GF-D8 (cell line): ENCODE results near the gene UFC1.
"Not testable (repeated sequence)": the region's sequence is repeated elsewhere in the genome, so short reads cannot be mapped to it uniquely, and the experiment has no call there.

Experiments used
- DNase-seq: peaks from one replicate; lab custom pipeline; 2025; lab: John Stamatoyannopoulos, UW

The UFC1 gene

GRCh38 chr1:161153682-161154337 lies at the start of gene UFC1:
Gene UFC1, plus strand, starts transcription at chr1:161153978. Its CDS starts 20 bp downstream, at chr1:161153998.
- DNase-seq, result peak; percentile 75

GRCh38 chr1:161106431-161106830 lies 47.3 kb upstream of the UFC1 start:
- DNase-seq, result no peak

GRCh38 chr1:161111117-161111516 lies 42.7 kb upstream of the UFC1 start:
- DNase-seq, result no peak

GRCh38 chr1:161111527-161111926 lies 42.3 kb upstream of the UFC1 start:
- no peak for DNase-seq

- DNase-seq, result no peak
Observed at GRCh38 chr1:161113915-161114314, 39.9 kb upstream of the UFC1 start.

- no peak for DNase-seq
Observed at GRCh38 chr1:161114556-161114955, 39.2 kb upstream of the UFC1 start.

GRCh38 chr1:161115132-161115711 lies 38.6 kb upstream of the UFC1 start:
- DNase-seq, result no peak

- not testable (repeated sequence) for DNase-seq
Observed at GRCh38 chr1:161115961-161116360, 37.8 kb upstream of the UFC1 start.

GRCh38 chr1:161117759-161118581 lies 35.8 kb upstream of the UFC1 start, which contains the start of the genes NIT1 and PFDN2:
Gene NIT1, plus strand, starts transcription at chr1:161118105. Its CDS starts 72 bp downstream, at chr1:161118177.
Gene PFDN2, minus strand, starts transcription at chr1:161118037. Its CDS starts 11 bp downstream, at chr1:161118026.
- peak; percentile 33 for DNase-seq

- DNase-seq, result peak; percentile 26
Observed at GRCh38 chr1:161119092-161119903, 34.5 kb upstream of the UFC1 start.

GRCh38 chr1:161121042-161121650 lies 32.6 kb upstream of the UFC1 start:
- DNase-seq, result no peak

GRCh38 chr1:161121834-161122233 lies 31.9 kb upstream of the UFC1 start:
- peak; percentile 13 for DNase-seq

- no peak for DNase-seq
Observed at GRCh38 chr1:161122967-161123366, 30.8 kb upstream of the UFC1 start.

- DNase-seq, result peak; percentile 89
Observed at GRCh38 chr1:161127649-161128048, 26.1 kb upstream of the UFC1 start.

GRCh38 chr1:161128591-161129420 lies 25.0 kb upstream of the UFC1 start:
- DNase-seq, result no peak

GRCh38 chr1:161130266-161130665 lies 23.5 kb upstream of the UFC1 start:
- DNase-seq, result no peak

- DNase-seq, result no peak
Observed at GRCh38 chr1:161131523-161132409, 22.0 kb upstream of the UFC1 start.

- DNase-seq, result peak; percentile 94
Observed at GRCh38 chr1:161132410-161133219, 21.2 kb upstream of the UFC1 start, which contains the start of gene DEDD. Gene DEDD, minus strand, starts transcription at chr1:161132667. Its CDS starts 8,205 bp downstream, at chr1:161124462.
